Mammary epithelial cell (primary cell): Measurements from ENCODE around the gene NID1.

Source experiments
- EZH2 ChIP-seq: IDR thresholded peaks from 2 replicates; pipeline ENCODE4 v1.6.1; 2012; ENCODE audit warnings: low read length, inconsistent platforms, borderline replicate concordance
- TF ChIP-seq, protein P1 (sequence below), 2 donors: IDR thresholded peaks in 1 of 2; conservative IDR thresholded peaks in 1 of 2; 2 replicates each; pipeline ENCODE4 v1.5.1; 2011 to 2012; ENCODE audit warnings: inconsistent platforms in 2 of 2, low read length in 2 of 2, mild to moderate bottlenecking in 2 of 2, control low read depth in 1 of 2, low read depth in 1 of 2; ENCODE audit not compliant: insufficient read depth in 1 of 2; ENCODE audit errors: extremely low read depth in 1 of 2

DNA sequence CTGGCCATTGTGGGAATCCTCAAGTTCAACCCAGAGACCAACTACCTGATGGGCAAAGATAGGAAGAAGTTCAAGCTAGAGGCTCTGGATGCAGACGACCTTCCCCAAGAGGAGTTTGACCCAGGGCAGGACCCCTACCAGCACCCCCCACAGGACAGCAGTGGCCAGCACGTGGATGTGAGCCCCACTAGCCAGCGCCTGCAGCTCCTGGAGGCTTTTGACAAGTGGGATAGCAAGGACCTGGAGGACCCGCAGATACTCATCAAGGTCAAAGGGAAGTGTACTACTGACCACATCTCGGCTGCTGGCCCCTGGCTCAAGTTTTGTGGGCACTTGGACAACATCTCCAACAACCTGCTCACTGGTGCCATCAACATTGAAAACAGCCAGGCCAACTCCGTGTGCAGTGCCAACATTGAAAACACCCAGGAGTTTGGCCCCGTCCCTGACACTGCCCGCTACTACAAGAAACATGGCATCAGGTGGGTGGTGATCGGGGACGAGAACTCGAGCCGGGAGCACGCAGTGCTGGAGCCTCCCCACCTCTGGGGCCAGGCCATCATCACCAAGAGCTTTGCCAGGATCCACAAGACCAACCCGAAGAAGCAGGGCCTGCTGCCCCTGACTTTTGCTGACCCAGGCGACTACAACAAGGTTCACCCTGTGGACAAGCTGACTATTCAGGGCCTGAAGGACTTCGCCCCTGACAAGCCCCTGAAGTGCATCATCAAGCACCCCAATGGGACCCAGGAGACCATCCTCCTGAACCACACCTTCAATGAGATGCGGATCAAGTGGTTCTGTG is 46.8 kb upstream of the NID1 start:
- TF ChIP-seq, protein P1, sequence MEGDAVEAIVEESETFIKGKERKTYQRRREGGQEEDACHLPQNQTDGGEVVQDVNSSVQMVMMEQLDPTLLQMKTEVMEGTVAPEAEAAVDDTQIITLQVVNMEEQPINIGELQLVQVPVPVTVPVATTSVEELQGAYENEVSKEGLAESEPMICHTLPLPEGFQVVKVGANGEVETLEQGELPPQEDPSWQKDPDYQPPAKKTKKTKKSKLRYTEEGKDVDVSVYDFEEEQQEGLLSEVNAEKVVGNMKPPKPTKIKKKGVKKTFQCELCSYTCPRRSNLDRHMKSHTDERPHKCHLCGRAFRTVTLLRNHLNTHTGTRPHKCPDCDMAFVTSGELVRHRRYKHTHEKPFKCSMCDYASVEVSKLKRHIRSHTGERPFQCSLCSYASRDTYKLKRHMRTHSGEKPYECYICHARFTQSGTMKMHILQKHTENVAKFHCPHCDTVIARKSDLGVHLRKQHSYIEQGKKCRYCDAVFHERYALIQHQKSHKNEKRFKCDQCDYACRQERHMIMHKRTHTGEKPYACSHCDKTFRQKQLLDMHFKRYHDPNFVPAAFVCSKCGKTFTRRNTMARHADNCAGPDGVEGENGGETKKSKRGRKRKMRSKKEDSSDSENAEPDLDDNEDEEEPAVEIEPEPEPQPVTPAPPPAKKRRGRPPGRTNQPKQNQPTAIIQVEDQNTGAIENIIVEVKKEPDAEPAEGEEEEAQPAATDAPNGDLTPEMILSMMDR (conservative IDR thresholded peaks at IDR 0.05 in 1 of 2, IDR thresholded peaks at IDR 0.05 in 1 of 2; ENCODE audit: extremely low read depth in 1 of 2, insufficient read depth in 1 of 2, low read depth in 1 of 2, low read length in 2 of 2): no peak
- no peak for TF ChIP-seq EZH2
